Endothelial cell of umbilical vein (primary cell): ENCODE measurements around the gene C19orf44. TPM values are rescaled to one million over a fixed set of nuclear protein-coding genes. Genes with fewer than 3 reads are reported as not detected.
"Not testable (repeated sequence)": the region's sequence is repeated elsewhere in the genome, so short reads cannot be mapped to it uniquely, and the experiment has no call there.

ENCODE experiments used
- BruUV-seq: library from RNA; stranded (reverse); fragments of 400-500 nt; replicated peaks from 2 replicates; lab custom pipeline; 2021; lab: Mats Ljungman, UMichigan
- CTCF ChIA-PET: fragments of 300-600, 350-600 bp; sonication (Branson Sonifier 250); formaldehyde crosslinking; loops from one replicate; lab custom pipeline; 2021; ENCODE audit warnings: antibody characterized with exemption, inconsistent platforms; lab: Charles Lee
- POLR2A ChIA-PET: fragments of 300-600, 350-600 bp; sonication (Branson Sonifier 250); formaldehyde crosslinking; loops from one replicate; lab custom pipeline; 2021; ENCODE audit warnings: antibody characterized with exemption, inconsistent platforms; lab: Charles Lee
- DNase-seq: peaks from one replicate; pipeline ENCODE4 v3.0.0-alpha.2; 2011; ENCODE audit warnings: low read depth, low spot score
- FAIRE-seq: peaks from 2 replicates; lab custom pipeline; 2011; peaks lifted over from hg19 to GRCh38; lab: Jason Lieb, UNC
- H2AFZ ChIP-seq: 2 replicates; pipeline ENCODE4 v1.6.0; 2012; ENCODE audit warnings: low read depth, low read length, control low read depth, inconsistent platforms
- H3K27ac ChIP-seq: 2 replicates; pipeline ENCODE4 v1.5.1; 2011; ENCODE audit warnings: low read depth, mild to moderate bottlenecking, control low read depth, low read length, moderate library complexity; ENCODE audit not compliant: insufficient read depth
- H3K27me3 ChIP-seq, 2 experiments: 2 replicates each; pipeline versions ENCODE4 v1.6.0 to v1.6.1; 2011; ENCODE audit warnings: low read length in 2 of 2, mixed read lengths in 1 of 2; ENCODE audit not compliant: control insufficient read depth in 2 of 2, insufficient read depth in 2 of 2
- H3K36me3 ChIP-seq, 2 experiments: 2 replicates in 1 of 2; 3 replicates in 1 of 2; pipeline ENCODE4 v1.5.1; 2011; ENCODE audit warnings: low read length in 2 of 2, mild to moderate bottlenecking in 1 of 2, moderate library complexity in 1 of 2; ENCODE audit not compliant: control insufficient read depth in 2 of 2, insufficient read depth in 2 of 2; ENCODE audit errors: extremely low read depth in 1 of 2
- H3K4me1 ChIP-seq: 3 replicates; pipeline ENCODE4 v1.5.1; 2011; ENCODE audit warnings: mild to moderate bottlenecking, low read length; ENCODE audit not compliant: control insufficient read depth, insufficient read depth; ENCODE audit errors: extremely low read depth
- H3K4me2 ChIP-seq: 2 replicates; pipeline ENCODE4 v1.6.1; 2011; ENCODE audit warnings: low read length, control low read depth, mixed read lengths; ENCODE audit not compliant: insufficient read depth
- H3K4me3 ChIP-seq, 3 experiments: fragments of 200-600 bp in 1 of 3; sonication (generic), shearing (Covaris generic) in 1 of 3; replicated peaks in 1 of 3; 2 replicates each; pipeline ENCODE4 v1.5.1; 2011 to 2016; ENCODE audit warnings: control low read depth in 3 of 3, low read length in 3 of 3, mild to moderate bottlenecking in 2 of 3, inconsistent platforms in 1 of 3, low read depth in 1 of 3, moderate library complexity in 1 of 3; ENCODE audit not compliant: insufficient read depth in 1 of 3
- H3K79me2 ChIP-seq: 2 replicates; pipeline ENCODE4 v1.6.0; 2012; ENCODE audit warnings: low read length, inconsistent platforms; ENCODE audit not compliant: control insufficient read depth, insufficient read depth
- H3K9ac ChIP-seq: replicated peaks from 2 replicates; pipeline ENCODE3; 2011; ENCODE audit warnings: low read length, control low read depth; ENCODE audit not compliant: insufficient read depth; ENCODE audit errors: extremely low read depth
- H3K9me1 ChIP-seq: replicated peaks from 3 replicates; pipeline ENCODE4 v1.6.0; 2011; ENCODE audit warnings: mild to moderate bottlenecking, low read length; ENCODE audit not compliant: control insufficient read depth, insufficient read depth; ENCODE audit errors: extremely low read depth
- H3K9me3 ChIP-seq: replicated peaks from 2 replicates; pipeline ENCODE4 v1.5.1; 2012; ENCODE audit warnings: low read length, inconsistent platforms; ENCODE audit not compliant: control insufficient read depth, insufficient read depth
- H4K20me1 ChIP-seq: replicated peaks from 2 replicates; pipeline ENCODE3; 2011; ENCODE audit warnings: mild to moderate bottlenecking, low read length; ENCODE audit not compliant: control insufficient read depth, insufficient read depth; ENCODE audit errors: extremely low read depth
- EZH2 ChIP-seq: IDR thresholded peaks from 2 replicates; pipeline ENCODE4 v1.6.1; 2012; ENCODE audit warnings: borderline replicate concordance, low read depth, mild to moderate bottlenecking, moderate library complexity, low read length, inconsistent platforms; ENCODE audit not compliant: severe bottlenecking
- FOS ChIP-seq: IDR thresholded peaks from 2 replicates; pipeline ENCODE4 v1.6.1; 2011; ENCODE audit warnings: mild to moderate bottlenecking, low read length, moderate library complexity, borderline replicate concordance; ENCODE audit not compliant: insufficient read depth
- GATA2 ChIP-seq: IDR thresholded peaks from 2 replicates; pipeline ENCODE4 v1.7.0; 2011; ENCODE audit warnings: low read depth, mild to moderate bottlenecking, moderate library complexity, mixed read lengths, low read length; ENCODE audit not compliant: insufficient read length, insufficient read depth
- JUN ChIP-seq: IDR thresholded peaks from 2 replicates; pipeline ENCODE4 v1.6.1; 2011; ENCODE audit warnings: borderline replicate concordance, low read depth; ENCODE audit not compliant: insufficient read length, insufficient read depth
- POLR2A ChIP-seq: IDR thresholded peaks from 2 replicates; pipeline ENCODE4 v1.6.1; 2012; ENCODE audit warnings: low read depth, mild to moderate bottlenecking, control low read depth, low read length
- POLR2AphosphoS5 ChIP-seq: IDR thresholded peaks from 2 replicates; pipeline ENCODE4 v1.6.1; 2012; ENCODE audit warnings: low read depth, mild to moderate bottlenecking, control low read depth, low read length, moderate library complexity; ENCODE audit not compliant: insufficient read depth
- dilution Hi-C: fragments of 300-500 bp; cut with MboI; formaldehyde crosslinking; loops from one replicate; pipeline ENCODE4 v1.15.0; 2019; ENCODE audit warnings: low sequenced_read_pairs; ENCODE audit not compliant: extremely low pct_ligation_motif_present
- intact Hi-C: fragments of 100-400 bp; cut with micrococcal nuclease; formaldehyde crosslinking; loops from one replicate; pipeline ENCODE4 v1.10.0; 2022
- polyA plus RNA-seq, 4 experiments: library from polyadenylated mRNA; depleted of rRNA in 3 of 4; stranded (reverse) in 3 of 4; unstranded in 1 of 4; fragments of >200 nt; gene quantifications; 2 replicates each; pipeline versions ENCODE4 v1.2.1 to v1.2.3, GENCODE V29; 2011 to 2012; ENCODE audit warnings: missing spikeins in 1 of 4
- total RNA-seq: library from RNA; stranded (reverse); gene quantifications from 2 replicates; pipeline ENCODE4 v1.2.3, GENCODE V29; 2021

C19orf44 gene
- total and polyA plus RNA-seq, 2 donors (not counting 3 experiments of a cell fraction or from before 2014, with no cell fraction given): 3.5 to 4.3 TPM

DNA sequence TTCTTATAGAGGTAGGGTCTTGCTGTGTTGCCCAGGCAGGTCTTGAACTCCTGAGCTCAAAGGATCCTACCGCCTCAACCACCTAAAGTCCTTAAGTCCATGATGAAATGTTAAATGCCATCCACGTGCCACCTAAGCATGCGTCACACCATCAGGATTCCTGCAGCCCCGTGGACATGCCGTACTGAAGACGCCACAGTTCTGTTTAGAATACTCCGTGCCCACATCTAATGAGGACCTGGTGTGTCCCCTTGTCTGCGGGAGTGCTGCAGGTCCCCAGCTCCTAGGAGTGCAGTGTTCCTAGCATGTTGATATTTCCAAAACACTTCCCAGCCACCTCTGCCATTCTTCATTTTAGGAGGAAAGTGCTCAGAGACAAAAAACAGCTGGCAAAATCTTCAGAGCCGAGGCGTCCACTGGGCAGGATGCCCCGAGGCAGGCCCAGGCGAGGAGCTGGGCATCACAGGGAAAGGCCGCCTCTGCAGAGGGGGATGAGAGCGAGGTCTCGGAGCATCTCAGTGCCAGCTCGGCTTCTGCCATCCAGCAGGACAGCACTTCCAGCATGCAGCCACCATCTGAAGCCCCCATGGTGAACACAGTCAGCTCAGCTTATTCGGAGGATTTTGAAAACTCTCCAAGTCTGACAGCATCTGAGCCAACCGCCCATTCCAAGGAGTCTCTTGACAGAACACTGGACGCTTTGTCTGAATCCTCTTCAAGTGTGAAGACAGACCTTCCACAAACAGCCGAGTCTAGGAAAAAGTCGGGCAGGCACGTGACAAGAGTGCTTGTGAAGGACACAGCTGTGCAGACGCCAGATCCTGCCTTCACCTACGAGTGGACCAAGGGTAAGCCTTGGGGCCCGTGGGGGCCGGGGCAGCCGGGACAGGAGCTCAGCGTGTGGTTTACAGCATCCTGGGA is 13.2 kb downstream of the C19orf44 start:
- Histone ChIP-seq H3K4me3 (no peak overlapping the region), H3K27me3 (no peaks in the 10 kb centered on the region), H3K9ac (no peak overlapping the region), H3K79me2 (no peaks in the 10 kb centered on the region), H3K27ac (no peak overlapping the region), H3K36me3 (peaks cover 0 to 9% of the 10 kb centered on the region in 2 experiments), H2AFZ (no peak overlapping the region), H4K20me1 (no peaks in the 10 kb centered on the region), H3K9me3 (no peaks in the 10 kb centered on the region), H3K9me1 (no peaks in the 10 kb centered on the region), H3K4me1 (no peaks in the 10 kb centered on the region), H3K4me2 (no peak overlapping the region)
- TF ChIP-seq JUN (no peak), POLR2AphosphoS5 (no peak), EZH2 (no peak), GATA2 (no peak), POLR2A (no peak), FOS (no peak)
- BruUV-seq: no TSS peak
- intact Hi-C loops: no loop called here
- ChIA-PET POLR2A (no interaction called here), CTCF (interaction anchor here (0.8 to 1.6 kb wide), 2 partner anchors 13 to 68 kb away, joined by 3 to 5 read pairs; partner anchors contain the start of genes C19orf44 and CALR3)
- DNase-seq (no peak), FAIRE-seq (no peak)
- dilution Hi-C loops: no loop called here

DNA sequence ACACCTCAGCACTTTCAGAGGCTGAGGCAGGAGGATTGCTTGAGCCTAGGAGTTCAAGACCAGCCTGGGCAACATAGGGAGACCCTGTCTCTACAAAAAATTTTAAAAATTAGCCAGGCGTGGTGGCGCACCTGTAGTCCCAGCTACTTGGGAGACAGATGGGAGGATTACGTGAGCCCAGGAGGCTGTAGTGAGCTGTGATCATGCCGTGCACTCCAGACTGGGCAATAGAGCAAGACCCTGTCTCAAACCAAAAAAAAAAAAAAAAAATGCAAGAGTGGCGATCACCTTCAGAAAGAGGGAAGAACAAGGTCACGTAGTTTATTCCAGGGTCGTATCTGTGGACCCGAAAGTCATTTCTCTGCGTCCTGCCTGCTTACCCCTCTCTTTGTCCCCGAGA is 16.4 kb downstream of the C19orf44 start:
- H3K27me3 ChIP-seq, intact Hi-C loops, H3K4me1 ChIP-seq, H3K4me3 ChIP-seq, dilution Hi-C loops, FAIRE-seq, H3K9ac ChIP-seq, BruUV-seq, H2AFZ ChIP-seq, H3K27ac ChIP-seq, DNase-seq, CTCF ChIA-PET, POLR2A ChIA-PET, H4K20me1 ChIP-seq, H3K9me3 ChIP-seq, H3K9me1 ChIP-seq, H3K79me2 ChIP-seq, H3K4me2 ChIP-seq: not testable (repeated sequence)
- H3K36me3 ChIP-seq: peaks cover 0 to 20% of the 10 kb centered on the region in 2 experiments
